ENCODE measurements around the gene LEPROT. TPM values are rescaled to one million over a fixed set of nuclear protein-coding genes. Genes with fewer than 3 reads are reported as not detected.

The LEPROT gene
- total RNA-seq, 1 donor from 2014 or later = 30.8 TPM

GRCh38 chr1:65434255-65434654 lies 13.8 kb downstream of the LEPROT start:
- Histone ChIP-seq H3K9ac (ENCODE audit: low read depth in 1 of 3, low read length in 3 of 3) (no peak overlapping the region), H3K27me3 (ENCODE audit: control insufficient read depth in 3 of 3, insufficient read depth in 3 of 3, low read length in 3 of 3) (no peaks in the 10 kb centered on the region), H3K27ac (ENCODE audit: low read depth, low read length) (no peak overlapping the region), H3K9me3 (ENCODE audit: control insufficient read depth in 3 of 3, low read length in 3 of 3) (no peaks in the 10 kb centered on the region), H3K4me1 (ENCODE audit: control insufficient read depth in 3 of 3, insufficient read depth in 3 of 3, low read length in 3 of 3) (no peaks in the 10 kb centered on the region), H3K4me3 (ENCODE audit: low read length in 3 of 3) (no peak overlapping the region), H3K36me3 (ENCODE audit: control insufficient read depth in 3 of 3, insufficient read depth in 3 of 3, low read length in 3 of 3) (peaks cover 2 to 12% (median 6%) of the 10 kb centered on the region in 3 donors)

GRCh38 chr1:65434760-65435159 lies 14.3 kb downstream of the LEPROT start:
- no peaks in the 10 kb centered on the region for H3K27me3 ChIP-seq (ENCODE audit: control insufficient read depth in 3 of 3, insufficient read depth in 3 of 3, low read length in 3 of 3)
- no peak overlapping the region for H3K27ac ChIP-seq (ENCODE audit: low read depth, low read length)
- no peaks in the 10 kb centered on the region for H3K4me1 ChIP-seq (ENCODE audit: control insufficient read depth in 3 of 3, insufficient read depth in 3 of 3, low read length in 3 of 3)
- no peaks in the 10 kb centered on the region for H3K9me3 ChIP-seq (ENCODE audit: control insufficient read depth in 3 of 3, low read length in 3 of 3)
- no peak overlapping the region for H3K4me3 ChIP-seq (ENCODE audit: low read length in 3 of 3)
- H3K36me3 ChIP-seq (ENCODE audit: control insufficient read depth in 3 of 3, insufficient read depth in 3 of 3, low read length in 3 of 3) = peaks cover 2 to 12% (median 6%) of the 10 kb centered on the region in 3 donors
- H3K9ac ChIP-seq (ENCODE audit: low read depth in 1 of 3, low read length in 3 of 3) = no peak overlapping the region

GRCh38 chr1:65435987-65436386 lies 15.5 kb downstream of the LEPROT start:
- no peak overlapping the region for H3K4me3 ChIP-seq (ENCODE audit: low read length in 3 of 3)
- H3K9ac ChIP-seq (ENCODE audit: low read depth in 1 of 3, low read length in 3 of 3) = no peak overlapping the region
- no peaks in the 10 kb centered on the region for H3K9me3 ChIP-seq (ENCODE audit: control insufficient read depth in 3 of 3, low read length in 3 of 3)
- no peaks in the 10 kb centered on the region for H3K27me3 ChIP-seq (ENCODE audit: control insufficient read depth in 3 of 3, insufficient read depth in 3 of 3, low read length in 3 of 3)
- no peak overlapping the region for H3K27ac ChIP-seq (ENCODE audit: low read depth, low read length)
- peaks cover 2 to 12% (median 6%) of the 10 kb centered on the region in 3 donors for H3K36me3 ChIP-seq (ENCODE audit: control insufficient read depth in 3 of 3, insufficient read depth in 3 of 3, low read length in 3 of 3)
- H3K4me1 ChIP-seq (ENCODE audit: control insufficient read depth in 3 of 3, insufficient read depth in 3 of 3, low read length in 3 of 3) = no peaks in the 10 kb centered on the region

GRCh38 chr1:65437616-65438015 lies 17.1 kb downstream of the LEPROT start:
- no peaks in the 10 kb centered on the region for H3K9me3 ChIP-seq (ENCODE audit: control insufficient read depth in 3 of 3, low read length in 3 of 3)
- peaks cover 0 to 7% (median 2%) of the 10 kb centered on the region in 3 donors for H3K36me3 ChIP-seq (ENCODE audit: control insufficient read depth in 3 of 3, insufficient read depth in 3 of 3, low read length in 3 of 3)
- H3K4me1 ChIP-seq (ENCODE audit: control insufficient read depth in 3 of 3, insufficient read depth in 3 of 3, low read length in 3 of 3) = no peaks in the 10 kb centered on the region
- no peak overlapping the region for H3K9ac ChIP-seq (ENCODE audit: low read depth in 1 of 3, low read length in 3 of 3)
- no peak overlapping the region for H3K27ac ChIP-seq (ENCODE audit: low read depth, low read length)
- no peak overlapping the region for H3K4me3 ChIP-seq (ENCODE audit: low read length in 3 of 3)
- no peaks in the 10 kb centered on the region for H3K27me3 ChIP-seq (ENCODE audit: control insufficient read depth in 3 of 3, insufficient read depth in 3 of 3, low read length in 3 of 3)

GRCh38 chr1:65440322-65440900 lies 19.9 kb downstream of the LEPROT start:
- Histone ChIP-seq H3K36me3 (ENCODE audit: control insufficient read depth in 3 of 3, insufficient read depth in 3 of 3, low read length in 3 of 3) (no peaks in the 10 kb centered on the region), H3K9me3 (ENCODE audit: control insufficient read depth in 3 of 3, low read length in 3 of 3) (no peaks in the 10 kb centered on the region), H3K4me1 (ENCODE audit: control insufficient read depth in 3 of 3, insufficient read depth in 3 of 3, low read length in 3 of 3) (no peaks in the 10 kb centered on the region), H3K27ac (ENCODE audit: low read depth, low read length) (no peak overlapping the region), H3K4me3 (ENCODE audit: low read length in 3 of 3) (no peak overlapping the region), H3K27me3 (ENCODE audit: control insufficient read depth in 3 of 3, insufficient read depth in 3 of 3, low read length in 3 of 3) (no peaks in the 10 kb centered on the region), H3K9ac (ENCODE audit: low read depth in 1 of 3, low read length in 3 of 3) (no peak overlapping the region)

GRCh38 chr1:65440915-65441314 lies 20.4 kb downstream of the LEPROT start:
- H3K4me1 ChIP-seq (ENCODE audit: control insufficient read depth in 3 of 3, insufficient read depth in 3 of 3, low read length in 3 of 3) = no peaks in the 10 kb centered on the region
- H3K27ac ChIP-seq (ENCODE audit: low read depth, low read length) = no peak overlapping the region

GRCh38 chr1:65441464-65441863 lies 21.0 kb downstream of the LEPROT start:
- Histone ChIP-seq H3K36me3 (ENCODE audit: control insufficient read depth in 3 of 3, insufficient read depth in 3 of 3, low read length in 3 of 3) (no peaks in the 10 kb centered on the region), H3K27ac (ENCODE audit: low read depth, low read length) (no peak overlapping the region)

More at GRCh38 chr1:65440915-65441314, 20.4 kb downstream of the LEPROT start:
- Histone ChIP-seq H3K36me3 (ENCODE audit: control insufficient read depth in 3 of 3, insufficient read depth in 3 of 3, low read length in 3 of 3) (no peaks in the 10 kb centered on the region), H3K27me3 (ENCODE audit: control insufficient read depth in 3 of 3, insufficient read depth in 3 of 3, low read length in 3 of 3) (no peaks in the 10 kb centered on the region), H3K9ac (ENCODE audit: low read depth in 1 of 3, low read length in 3 of 3) (no peak overlapping the region), H3K4me3 (ENCODE audit: low read length in 3 of 3) (no peak overlapping the region), H3K9me3 (ENCODE audit: control insufficient read depth in 3 of 3, low read length in 3 of 3) (no peaks in the 10 kb centered on the region)

GRCh38 chr1:65442442-65442841 lies 22.0 kb downstream of the LEPROT start:
- Histone ChIP-seq H3K27ac (ENCODE audit: low read depth, low read length) (no peak overlapping the region), H3K27me3 (ENCODE audit: control insufficient read depth in 3 of 3, insufficient read depth in 3 of 3, low read length in 3 of 3) (no peaks in the 10 kb centered on the region), H3K36me3 (ENCODE audit: control insufficient read depth in 3 of 3, insufficient read depth in 3 of 3, low read length in 3 of 3) (no peaks in the 10 kb centered on the region), H3K4me1 (ENCODE audit: control insufficient read depth in 3 of 3, insufficient read depth in 3 of 3, low read length in 3 of 3) (no peaks in the 10 kb centered on the region), H3K9ac (ENCODE audit: low read depth in 1 of 3, low read length in 3 of 3) (no peak overlapping the region), H3K4me3 (ENCODE audit: low read length in 3 of 3) (no peak overlapping the region), H3K9me3 (ENCODE audit: control insufficient read depth in 3 of 3, low read length in 3 of 3) (no peaks in the 10 kb centered on the region)

More at GRCh38 chr1:65441464-65441863, 21.0 kb downstream of the LEPROT start:
- no peak overlapping the region for H3K9ac ChIP-seq (ENCODE audit: low read depth in 1 of 3, low read length in 3 of 3)
- no peaks in the 10 kb centered on the region for H3K27me3 ChIP-seq (ENCODE audit: control insufficient read depth in 3 of 3, insufficient read depth in 3 of 3, low read length in 3 of 3)
- no peaks in the 10 kb centered on the region for H3K4me1 ChIP-seq (ENCODE audit: control insufficient read depth in 3 of 3, insufficient read depth in 3 of 3, low read length in 3 of 3)
- no peak overlapping the region for H3K4me3 ChIP-seq (ENCODE audit: low read length in 3 of 3)
- H3K9me3 ChIP-seq (ENCODE audit: control insufficient read depth in 3 of 3, low read length in 3 of 3) = no peaks in the 10 kb centered on the region

- no peaks in the 10 kb centered on the region for H3K36me3 ChIP-seq (ENCODE audit: control insufficient read depth in 3 of 3, insufficient read depth in 3 of 3, low read length in 3 of 3)
- no peaks in the 10 kb centered on the region for H3K4me1 ChIP-seq (ENCODE audit: control insufficient read depth in 3 of 3, insufficient read depth in 3 of 3, low read length in 3 of 3)
- no peaks in the 10 kb centered on the region for H3K9me3 ChIP-seq (ENCODE audit: control insufficient read depth in 3 of 3, low read length in 3 of 3)
- H3K9ac ChIP-seq (ENCODE audit: low read depth in 1 of 3, low read length in 3 of 3) = no peak overlapping the region
- H3K27me3 ChIP-seq (ENCODE audit: control insufficient read depth in 3 of 3, insufficient read depth in 3 of 3, low read length in 3 of 3) = no peaks in the 10 kb centered on the region
- no peak overlapping the region for H3K4me3 ChIP-seq (ENCODE audit: low read length in 3 of 3)
- no peak overlapping the region for H3K27ac ChIP-seq (ENCODE audit: low read depth, low read length)
These were observed 23.2 kb downstream of the LEPROT start for GRCh38 chr1:65443647-65444046.

GRCh38 chr1:65444128-65444640 lies 23.7 kb downstream of the LEPROT start:
- Histone ChIP-seq H3K9me3 (ENCODE audit: control insufficient read depth in 3 of 3, low read length in 3 of 3) (no peaks in the 10 kb centered on the region), H3K27me3 (ENCODE audit: control insufficient read depth in 3 of 3, insufficient read depth in 3 of 3, low read length in 3 of 3) (no peaks in the 10 kb centered on the region), H3K4me1 (ENCODE audit: control insufficient read depth in 3 of 3, insufficient read depth in 3 of 3, low read length in 3 of 3) (no peaks in the 10 kb centered on the region), H3K36me3 (ENCODE audit: control insufficient read depth in 3 of 3, insufficient read depth in 3 of 3, low read length in 3 of 3) (no peaks in the 10 kb centered on the region), H3K4me3 (ENCODE audit: low read length in 3 of 3) (no peak overlapping the region), H3K9ac (ENCODE audit: low read depth in 1 of 3, low read length in 3 of 3) (no peak overlapping the region), H3K27ac (ENCODE audit: low read depth, low read length) (no peak overlapping the region)
